Measurements from ENCODE around the gene COQ5. TPM values are rescaled to one million over a fixed set of nuclear protein-coding genes. Genes with fewer than 3 reads are reported as not detected.

Gene COQ5
- total and polyA plus RNA-seq, 7 donors: 33.1 to 81.4 (median 52.8) TPM

GRCh38 chr12:120495186-120495730 is 33.7 kb downstream of the COQ5 start:
- ATAC-seq: no peak
- Histone ChIP-seq H3K4me3 (peak overlapping the region; percentile 99), H3K36me3 (ENCODE audit: insufficient read depth in 1 of 2, low read depth in 1 of 2) (peaks cover 4 to 27% of the 10 kb centered on the region in 2 donors), H3K4me1 (peaks cover 27% of the 10 kb centered on the region), H3K27me3 (ENCODE audit: insufficient read depth in 3 of 3, low read length in 2 of 3) (no peaks in the 10 kb centered on the region), H3K27ac (peak overlapping the region; percentile 55), H3K9me3 (no peaks in the 10 kb centered on the region)
- TF ChIP-seq CTCF (IDR thresholded peaks at IDR 0.05): no peak
- intact Hi-C loops (cut with DNase I): loop anchor here in 1 of 2 donors (5.0 kb wide), 1 partner anchor 87 kb away; the partner anchor contains the start of gene POP5
- no peak for DNase-seq
- WGBS, 3 donors: 18 to 25% (median 22%) methylated on average over 17 of the region's 17 CpGs

- 24 to 61% (median 31%) methylated on average over 2 of the region's 2 CpGs for WGBS, 3 donors
- DNase-seq: peak in 1 of 2 donors; percentile 64
- TF ChIP-seq CTCF (IDR thresholded peaks at IDR 0.05): no peak
- Histone ChIP-seq H3K4me3 (no peak overlapping the region), H3K27ac (peak overlapping the region; percentile 5), H3K27me3 (ENCODE audit: insufficient read depth in 3 of 3, low read length in 2 of 3) (no peaks in the 10 kb centered on the region), H3K9me3 (no peaks in the 10 kb centered on the region), H3K36me3 (ENCODE audit: insufficient read depth in 1 of 2, low read depth in 1 of 2) (peaks cover 2 to 7% of the 10 kb centered on the region in 2 donors), H3K4me1 (peaks cover 12% of the 10 kb centered on the region)
- peak in 1 of 4 donors; percentile 29 for ATAC-seq
- intact Hi-C loops (cut with DNase I): no loop called here
Measured at GRCh38 chr12:120490833-120491512, 38.0 kb downstream of the COQ5 start.

- no peaks in the 10 kb centered on the region for H3K9me3 ChIP-seq
- 93 to 96% (median 95%) methylated on average over 5 of the region's 5 CpGs for WGBS, 3 donors
Measured at GRCh38 chr12:120490325-120490724, 38.6 kb downstream of the COQ5 start.

GRCh38 chr12:120489018-120489417 is 39.9 kb downstream of the COQ5 start:
- no peaks in the 10 kb centered on the region for H3K9me3 ChIP-seq
- TF ChIP-seq CTCF (IDR thresholded peaks at IDR 0.05): no peak
- intact Hi-C loops (cut with DNase I): no loop called here
- ATAC-seq: no peak
- 89 to 95% (median 93%) methylated on average over 4 of the region's 4 CpGs for WGBS, 3 donors
- no peak for DNase-seq
- peaks cover 6% of the 10 kb centered on the region for H3K4me1 ChIP-seq
- H3K36me3 ChIP-seq (ENCODE audit: insufficient read depth in 1 of 2, low read depth in 1 of 2): peaks cover 2 to 7% of the 10 kb centered on the region in 2 donors
- H3K27ac ChIP-seq: no peak overlapping the region
- no peaks in the 10 kb centered on the region for H3K27me3 ChIP-seq (ENCODE audit: insufficient read depth in 3 of 3, low read length in 2 of 3)
- no peak overlapping the region for H3K4me3 ChIP-seq

More at GRCh38 chr12:120490325-120490724, 38.6 kb downstream of the COQ5 start:
- ATAC-seq (no peak), DNase-seq (no peak)
- Histone ChIP-seq H3K27ac (no peak overlapping the region), H3K36me3 (ENCODE audit: insufficient read depth in 1 of 2, low read depth in 1 of 2) (peaks cover 2 to 7% of the 10 kb centered on the region in 2 donors), H3K4me3 (no peak overlapping the region), H3K27me3 (ENCODE audit: insufficient read depth in 3 of 3, low read length in 2 of 3) (no peaks in the 10 kb centered on the region), H3K4me1 (peaks cover 11% of the 10 kb centered on the region)
- intact Hi-C loops (cut with DNase I): no loop called here
- no peak for TF ChIP-seq CTCF (IDR thresholded peaks at IDR 0.05)

Measured in psoas muscle (tissue), 8 donors.